SK-N-SH treated with all-trans-retinoic acid at 6 μM for 48 hours (cell line): ENCODE measurements around the gene PLAGL1.

Source experiments
- ISL1 ChIP-seq: fragments of 250-450 bp; sonication (Bioruptor Pico); IDR thresholded peaks from 2 replicates; pipeline ENCODE4 v2.1.2; 2022; ENCODE audit warnings: mild to moderate bottlenecking, moderate library complexity
- PATZ1 ChIP-seq: fragments of 250-450 bp; sonication (Bioruptor Pico); IDR thresholded peaks from 2 replicates; pipeline ENCODE4 v1.8.0; 2020; ENCODE audit warnings: mild to moderate bottlenecking, moderate library complexity, borderline replicate concordance
- TSHZ2 ChIP-seq: fragments of 250-450 bp; sonication (Bioruptor Pico); IDR thresholded peaks from 2 replicates; pipeline ENCODE4 v1.5.0; 2020; ENCODE audit warnings: mild to moderate bottlenecking, moderate library complexity
- ZFP3 ChIP-seq: fragments of 250-450 bp; sonication (Bioruptor Pico); IDR thresholded peaks from 2 replicates; pipeline ENCODE4 v1.5.0; 2020; ENCODE audit warnings: mild to moderate bottlenecking, moderate library complexity

- TF ChIP-seq ZFP3 = no peak
- no peak for TF ChIP-seq TSHZ2 (CRISPR knock-in tag)
- TF ChIP-seq ISL1 (CRISPR knock-in tag) = no peak
- no peak for TF ChIP-seq PATZ1 (CRISPR knock-in tag)
Observed at GRCh38 chr6:143953922-143954321, 54.1 kb downstream of the PLAGL1 start.
